GM12873 (cell line): ENCODE data around the gene MPEG1.

Experiments
- CTCF ChIP-seq: IDR thresholded peaks from 2 replicates; pipeline ENCODE4 v1.5.1; 2012; ENCODE audit warnings: low read depth, mild to moderate bottlenecking, moderate library complexity, low read length, control low read depth; ENCODE audit not compliant: insufficient read depth; ENCODE audit errors: missing control alignments

MPEG1 gene

GRCh38 chr11:59188954-59189353 lies 23.8 kb downstream of the MPEG1 start:
- no peak for TF ChIP-seq CTCF

DNA sequence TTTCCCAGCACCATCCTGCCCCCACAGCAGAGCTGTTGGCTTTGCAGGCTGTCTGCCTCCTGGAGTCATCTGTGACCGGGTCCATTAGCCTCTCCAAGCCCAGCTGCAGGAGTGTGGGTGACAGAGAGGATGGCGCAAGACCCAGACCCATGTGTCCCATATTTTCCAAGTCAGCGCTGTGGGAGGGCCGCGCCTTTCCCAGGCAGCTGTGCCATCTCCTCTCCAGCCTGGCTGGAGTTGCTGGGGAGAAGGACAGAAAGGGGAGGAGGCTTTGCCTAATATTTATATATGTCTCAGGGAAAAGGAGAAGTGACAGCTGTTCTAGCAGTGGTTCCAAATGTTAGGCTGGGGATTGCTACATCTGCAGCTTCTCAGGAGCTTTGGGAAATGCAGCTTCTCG lies 25.1 kb downstream of the MPEG1 start:
- TF ChIP-seq CTCF: no peak

- TF ChIP-seq CTCF: no peak
These were observed 25.7 kb downstream of the MPEG1 start for GRCh38 chr11:59187035-59187434.

DNA sequence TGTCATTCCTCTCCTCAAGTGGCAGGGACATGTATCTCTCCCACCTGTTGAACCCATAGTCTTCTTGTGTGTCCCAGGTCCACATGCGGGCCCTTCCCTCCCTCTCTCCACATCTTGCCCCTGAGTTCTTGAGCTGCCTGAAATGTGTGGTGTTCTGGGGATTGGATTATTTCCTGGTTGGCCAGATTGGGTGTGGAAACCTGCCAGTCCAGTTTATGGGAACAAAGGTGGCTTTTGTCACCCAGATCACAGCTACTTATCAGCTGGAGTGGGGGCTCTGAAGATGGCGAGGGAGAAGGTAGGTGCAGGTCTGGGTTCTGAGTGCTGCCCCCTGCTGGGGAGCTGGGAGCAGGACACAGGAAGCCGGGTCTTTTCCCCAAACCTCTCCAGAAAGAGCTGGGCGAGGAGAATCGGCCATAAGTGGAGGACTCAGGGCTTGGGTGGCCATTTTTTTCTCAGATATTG lies 26.6 kb downstream of the MPEG1 start:
- TF ChIP-seq CTCF: peak; percentile 86

DNA sequence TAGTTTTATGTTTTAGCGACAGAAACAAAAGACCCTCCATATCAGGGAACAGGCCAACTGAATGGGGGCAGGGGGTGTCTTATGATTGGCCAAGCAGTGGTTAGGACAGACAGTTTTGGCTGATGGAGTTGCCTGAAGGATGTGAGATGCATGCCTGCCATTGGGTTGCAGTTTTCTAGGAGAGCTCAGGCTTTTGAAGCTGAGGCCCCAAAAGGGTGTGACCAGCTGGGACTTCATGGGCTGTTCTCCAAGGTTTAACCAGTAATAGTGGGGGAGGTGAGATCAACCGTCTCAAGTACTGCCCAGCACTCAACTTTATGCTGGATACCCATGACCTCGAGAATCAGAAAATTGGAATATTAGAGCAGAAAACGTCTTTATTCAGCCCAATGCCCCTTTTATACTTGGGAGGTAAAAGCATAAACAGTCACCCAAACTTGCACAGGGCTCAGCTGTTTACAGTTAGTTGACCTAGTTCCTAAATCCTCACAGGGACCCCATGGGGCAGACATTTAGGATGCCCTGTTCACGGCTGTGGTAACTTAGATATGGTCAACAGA lies 27.3 kb downstream of the MPEG1 start:
- no peak for TF ChIP-seq CTCF

DNA sequence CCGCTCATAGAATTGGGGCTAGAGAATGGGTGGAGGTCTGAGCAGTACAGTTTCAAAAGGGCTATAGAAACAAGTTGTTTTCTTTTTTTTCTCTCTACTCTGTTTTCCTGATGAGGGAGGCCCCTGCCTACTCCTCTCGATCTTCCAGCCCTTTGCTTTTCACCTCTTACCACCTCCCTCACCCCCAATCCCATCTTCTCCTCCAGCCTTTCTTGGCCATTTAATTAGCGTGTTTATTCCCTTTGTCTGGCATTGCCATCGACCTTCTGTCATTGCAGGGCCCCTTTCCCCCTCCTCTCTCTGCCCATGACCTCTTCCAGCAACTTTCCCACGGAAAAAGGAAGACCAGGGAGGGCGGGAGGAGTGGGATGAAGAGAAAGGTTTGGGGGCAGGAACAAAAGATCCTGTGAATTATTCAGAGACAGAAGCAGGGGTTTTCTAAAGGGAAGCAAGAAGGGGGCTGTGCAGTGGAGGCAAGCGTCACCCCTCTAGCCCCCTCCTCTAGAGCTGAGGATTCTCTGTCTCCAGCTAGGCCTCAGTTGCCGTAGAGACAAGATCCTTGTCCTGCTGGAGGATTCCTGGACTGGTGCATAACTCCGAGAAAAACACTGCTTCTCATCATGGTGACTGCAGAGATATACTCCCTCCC lies 27.9 kb downstream of the MPEG1 start:
- TF ChIP-seq CTCF: no peak

GRCh38 chr11:59183771-59184170 lies 29.0 kb downstream of the MPEG1 start:
- TF ChIP-seq CTCF: no peak
